CMK (cell line): ENCODE results near the gene TTBK1.
"Not testable (repeated sequence)": the region's sequence is repeated elsewhere in the genome, so short reads cannot be mapped to it uniquely, and the experiment has no call there.

Experiments used
- DNase-seq: peaks from one replicate; pipeline ENCODE4 v3.0.0-alpha.2; 2010; ENCODE audit warnings: low read depth

Gene TTBK1

DNA sequence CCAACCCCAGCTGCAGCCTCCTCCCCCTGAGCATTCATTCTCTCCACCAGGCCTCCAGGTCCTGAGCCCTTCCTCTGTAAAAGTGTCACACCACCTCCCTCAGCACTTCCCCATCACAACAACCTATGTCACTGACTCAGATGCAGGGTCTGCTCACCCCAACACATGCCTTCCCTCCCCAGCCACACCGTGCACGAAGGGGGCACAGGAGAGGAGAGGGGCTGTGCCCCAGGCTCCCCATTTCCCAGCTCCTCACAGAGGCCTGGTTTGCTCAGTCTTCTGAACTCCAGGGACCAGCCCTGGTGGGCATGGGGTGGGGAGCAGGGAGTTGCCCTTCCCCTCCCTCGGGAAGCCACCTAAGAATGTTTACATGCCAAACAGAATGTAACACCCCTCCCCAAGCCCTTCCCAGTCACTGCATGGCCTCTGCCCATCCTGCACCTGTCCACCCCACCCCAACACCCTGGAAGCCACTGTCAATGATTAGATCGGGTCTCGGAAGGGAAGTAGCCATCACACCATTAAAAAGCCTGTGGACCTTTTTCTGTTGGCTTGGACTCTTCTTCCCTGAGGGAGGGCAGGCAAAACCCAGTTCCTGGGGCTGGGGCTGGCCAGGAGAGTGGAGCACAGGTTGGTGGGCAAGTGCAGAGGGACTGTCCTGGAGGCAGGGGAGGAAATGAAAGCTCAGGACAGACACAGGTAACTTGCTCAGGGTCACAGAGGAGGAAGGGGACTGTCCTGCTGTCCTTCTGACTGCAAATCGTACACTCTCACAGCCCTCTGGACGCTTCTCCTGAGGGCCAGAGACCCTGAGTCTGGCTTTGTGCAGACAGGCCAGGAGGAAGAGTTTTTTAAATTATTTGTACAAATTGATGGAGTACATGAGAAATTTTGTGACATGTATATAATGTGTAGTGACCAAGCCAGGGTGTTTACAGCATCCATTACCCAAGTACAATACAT is 44.7 kb downstream of the TTBK1 start:
- no peak for DNase-seq

DNA sequence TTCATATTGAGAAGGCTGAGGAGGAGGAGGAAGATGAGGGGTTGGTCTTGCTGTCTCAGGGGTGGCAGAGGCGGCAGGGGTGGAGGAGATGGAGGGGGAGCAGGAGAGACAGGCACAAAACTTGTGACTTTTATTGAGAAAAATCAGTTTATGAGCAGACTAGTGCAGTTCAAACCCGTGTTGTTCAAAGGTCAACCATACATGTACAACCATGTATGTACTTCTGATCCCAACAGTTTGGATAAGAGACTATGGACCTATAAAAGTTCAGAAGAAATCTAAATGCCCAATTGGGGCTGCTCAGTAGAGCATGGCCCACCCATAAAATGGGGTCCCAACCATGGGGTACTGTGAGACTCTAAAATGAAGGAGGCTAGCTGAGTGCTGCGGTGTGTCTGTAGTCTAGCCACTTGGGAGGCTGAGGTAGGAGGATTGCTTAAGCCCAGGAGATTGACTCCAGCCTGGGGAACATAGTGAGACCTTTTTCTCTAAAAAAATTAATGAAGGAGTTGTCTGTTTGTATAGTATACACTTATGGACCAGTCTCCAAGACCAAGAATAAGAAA is 47.1 kb downstream of the TTBK1 start:
- no peak for DNase-seq

DNA sequence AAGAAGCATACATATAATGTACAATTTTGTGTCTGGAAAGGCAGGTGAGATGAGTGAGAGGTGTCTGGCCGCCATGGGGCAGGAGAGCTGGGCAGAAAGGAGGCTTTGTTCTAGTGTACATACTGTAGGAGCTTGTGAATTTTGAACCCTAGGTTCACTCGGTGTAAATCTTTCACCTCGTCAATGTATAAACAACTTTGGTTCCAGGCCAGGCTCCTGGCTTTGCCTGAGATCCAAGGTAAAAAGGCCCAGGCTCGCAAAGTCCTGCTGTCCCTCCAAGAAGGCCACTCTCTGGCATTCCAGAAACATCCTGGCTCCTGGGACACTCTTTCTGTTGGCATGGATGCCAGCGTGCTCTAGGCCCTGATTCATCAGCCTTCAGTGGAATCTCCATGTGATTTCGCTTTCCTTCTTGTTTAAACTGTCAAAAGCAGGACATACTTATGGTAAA is 47.6 kb downstream of the TTBK1 start:
- DNase-seq, result no peak

DNA sequence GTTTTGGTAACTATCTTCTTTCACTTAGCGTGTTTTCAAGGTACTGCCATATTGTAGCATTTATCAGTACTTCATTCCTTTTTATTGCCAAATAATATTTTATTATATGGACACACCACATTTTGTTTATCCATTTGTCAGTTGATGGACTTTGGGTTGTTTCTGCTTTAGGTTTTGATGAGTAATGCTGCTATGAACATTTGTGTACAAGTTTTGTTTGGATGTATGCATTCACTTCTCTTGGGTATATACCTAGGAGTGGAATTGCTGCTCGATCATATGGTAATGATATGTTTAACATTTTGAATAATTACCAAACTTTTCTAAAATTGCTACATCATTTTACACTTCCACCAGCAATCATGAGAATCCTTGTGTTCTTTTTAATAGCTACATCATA is 48.4 kb downstream of the TTBK1 start:
- no peak for DNase-seq

DNA sequence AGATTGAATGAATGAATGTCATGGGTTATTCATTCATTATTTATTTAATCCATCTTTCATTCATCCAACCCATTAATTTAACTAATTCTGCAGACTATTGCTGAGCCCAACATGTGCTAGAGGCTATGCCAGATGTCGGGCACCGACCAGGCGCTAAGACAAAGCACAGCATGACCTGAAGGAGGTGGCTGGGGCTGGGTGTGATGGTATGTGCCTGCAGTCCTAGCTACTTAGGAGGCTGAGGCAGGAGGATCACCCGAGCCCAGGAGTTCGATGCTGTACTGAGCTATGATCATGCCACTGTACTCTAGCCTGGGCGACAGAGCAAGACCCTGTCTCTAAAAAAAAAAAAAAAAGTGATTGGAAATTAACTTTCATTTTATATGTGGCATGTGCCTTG is 49.1 kb downstream of the TTBK1 start:
- DNase-seq, result no peak

DNA sequence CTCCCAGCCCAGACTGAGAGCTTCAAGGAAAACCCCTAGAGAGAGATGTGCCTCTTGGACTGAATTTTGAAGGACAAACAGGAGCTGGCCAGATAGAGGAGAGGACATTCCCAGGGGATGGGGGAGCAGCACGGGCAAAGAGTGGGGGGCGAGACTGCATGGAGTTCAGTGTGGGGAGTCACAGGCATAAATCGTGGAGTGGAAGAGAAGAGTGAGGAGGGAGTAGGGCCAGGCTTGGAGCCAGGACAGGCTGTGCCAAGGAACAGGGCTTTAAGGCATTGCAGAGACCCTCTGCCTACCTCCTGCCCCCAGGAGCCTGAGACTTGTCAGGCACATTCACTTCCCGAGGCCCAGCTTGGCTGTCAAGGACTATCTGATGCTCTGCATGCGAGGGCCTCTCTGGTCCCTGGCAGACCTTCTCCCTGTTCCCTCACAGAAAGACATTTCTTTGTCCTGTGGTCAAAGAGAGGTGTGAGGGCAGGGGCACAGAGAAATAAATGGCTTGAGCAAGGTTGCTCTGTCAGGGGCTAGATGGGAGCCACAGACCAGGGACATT is 49.6 kb downstream of the TTBK1 start:
- DNase-seq, result no peak

DNA sequence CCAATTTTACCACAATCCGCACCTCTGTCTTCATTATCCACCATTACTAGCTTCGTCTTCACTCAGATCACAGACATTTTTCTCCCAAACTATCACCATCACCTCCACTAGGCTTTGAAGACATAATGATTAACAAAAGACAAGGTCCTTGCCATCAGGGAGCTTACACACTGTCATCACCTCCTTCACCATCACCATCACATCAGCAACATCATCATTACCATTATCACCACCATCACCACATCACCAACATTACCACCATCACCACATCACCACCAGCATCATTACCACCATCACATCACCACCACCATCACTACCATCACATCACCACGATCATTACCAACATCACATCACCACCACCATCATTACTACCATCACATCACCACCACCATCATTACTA is 50.4 kb downstream of the TTBK1 start:
- DNase-seq, result no peak

DNA sequence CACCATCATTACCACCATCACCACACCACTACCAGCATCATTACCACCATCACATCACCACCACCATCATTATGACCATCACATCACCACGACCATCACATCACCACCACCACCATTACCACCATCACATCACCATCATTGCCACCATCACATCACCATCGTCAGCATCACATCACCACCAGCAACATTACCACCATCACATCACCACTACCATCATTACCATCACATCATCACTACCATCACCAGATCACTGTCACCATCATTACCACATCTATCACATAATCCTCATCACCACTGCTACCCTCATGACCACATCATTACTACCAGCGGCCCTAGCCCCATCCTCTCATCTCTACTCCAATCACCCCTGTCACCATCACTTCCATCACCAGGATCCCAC is 51.3 kb downstream of the TTBK1 start:
- no peak for DNase-seq

DNA sequence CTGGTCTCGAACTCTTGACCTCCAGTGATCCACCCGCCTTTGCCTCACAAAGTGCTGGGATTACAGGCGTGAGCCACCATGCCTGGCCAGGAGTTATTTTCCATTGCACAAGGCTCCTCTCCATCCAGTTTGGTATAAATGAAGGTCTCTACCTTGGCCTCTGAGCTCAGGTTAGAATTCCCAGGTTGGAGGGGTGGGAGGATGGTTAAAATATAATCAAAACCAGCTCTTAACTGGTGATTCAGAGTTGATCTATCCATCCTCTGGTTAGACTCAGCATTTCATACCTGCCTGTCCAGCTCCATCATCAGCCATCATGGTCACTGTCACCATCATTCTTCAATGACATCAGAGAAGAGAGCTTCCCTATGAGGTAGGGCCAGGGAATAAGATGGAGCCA is 52.2 kb downstream of the TTBK1 start:
- no peak for DNase-seq

DNA sequence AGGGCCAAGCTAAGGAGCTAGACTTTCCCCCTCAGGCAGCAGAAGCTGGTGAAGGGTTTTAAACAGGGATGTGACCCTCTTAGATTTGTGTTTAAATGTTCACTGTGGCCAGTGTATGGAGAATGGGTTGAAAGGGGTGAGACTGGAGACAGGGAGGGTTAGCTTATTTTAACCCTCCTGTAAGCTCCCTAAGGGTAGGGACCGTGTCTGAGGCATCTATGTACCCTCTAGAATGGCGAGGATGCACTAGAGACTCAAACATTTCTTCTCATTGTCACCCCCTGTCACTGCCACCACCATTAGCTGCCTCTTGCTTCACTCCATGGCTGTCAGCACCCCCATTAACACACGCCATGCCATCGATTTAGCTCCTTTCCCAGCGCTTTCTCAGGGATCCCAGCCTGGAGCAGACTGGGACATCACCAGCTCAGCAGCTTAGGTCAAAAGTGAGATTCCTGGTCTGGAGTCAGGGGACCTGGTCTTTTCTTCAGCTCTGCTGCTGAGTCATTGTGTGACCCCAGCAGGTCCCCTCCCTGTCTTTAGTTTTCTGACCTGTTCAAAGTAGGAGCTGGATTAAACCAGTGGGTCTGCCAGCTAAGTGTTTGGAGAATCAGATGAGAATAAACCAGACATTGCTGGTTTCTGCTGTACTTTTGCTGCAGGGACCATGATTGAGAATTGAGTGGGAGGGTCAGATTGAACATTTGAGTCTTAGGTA is 53.7 kb downstream of the TTBK1 start:
- DNase-seq, result no peak

DNA sequence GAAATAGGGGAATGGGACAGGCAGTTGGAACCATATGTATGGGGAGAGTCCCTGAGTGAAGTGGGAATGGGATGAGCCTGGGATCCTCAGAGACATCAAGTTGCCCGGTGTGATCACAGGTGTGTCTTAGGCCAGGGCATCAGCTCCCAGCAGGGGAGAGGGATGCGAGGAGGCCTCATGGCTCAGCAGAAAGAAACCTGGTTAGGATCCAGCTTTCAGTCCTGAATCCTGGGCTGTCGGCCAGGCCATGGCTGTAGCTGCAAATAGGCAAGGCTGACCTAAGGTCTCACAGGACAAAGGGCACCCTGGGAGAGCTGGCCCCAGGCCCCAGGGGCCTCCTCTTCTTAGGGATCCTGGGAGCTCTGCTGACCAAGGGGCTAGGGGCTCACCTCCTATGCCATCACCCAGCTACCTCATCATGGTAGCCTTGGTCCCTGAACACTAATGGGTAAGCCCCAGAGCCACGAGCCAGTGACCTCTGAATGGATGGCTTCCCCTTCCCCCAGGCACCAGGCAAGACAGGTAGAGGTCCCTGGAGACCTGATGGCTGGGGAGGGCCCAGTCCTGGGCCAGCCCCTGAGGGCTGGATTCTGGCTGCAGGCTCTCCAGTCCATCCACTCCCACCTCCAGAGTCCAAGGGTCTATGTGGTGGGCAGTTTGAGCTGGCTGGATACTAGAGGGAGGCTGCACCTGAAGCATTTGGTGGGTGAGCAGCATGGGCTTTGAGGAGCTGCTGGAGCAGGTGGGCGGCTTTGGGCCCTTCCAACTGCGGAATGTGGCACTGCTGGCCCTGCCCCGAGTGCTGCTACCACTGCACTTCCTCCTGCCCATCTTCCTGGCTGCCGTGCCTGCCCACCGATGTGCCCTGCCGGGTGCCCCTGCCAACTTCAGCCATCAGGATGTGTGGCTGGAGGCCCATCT is 54.6 kb downstream of the TTBK1 start, which contains the start of gene SLC22A7:
Gene SLC22A7 (plus strand): TSS at position 617 of the 921 bp plus-strand sequence. CDS start 99 bp downstream, at position 716.
- no peak for DNase-seq

DNA sequence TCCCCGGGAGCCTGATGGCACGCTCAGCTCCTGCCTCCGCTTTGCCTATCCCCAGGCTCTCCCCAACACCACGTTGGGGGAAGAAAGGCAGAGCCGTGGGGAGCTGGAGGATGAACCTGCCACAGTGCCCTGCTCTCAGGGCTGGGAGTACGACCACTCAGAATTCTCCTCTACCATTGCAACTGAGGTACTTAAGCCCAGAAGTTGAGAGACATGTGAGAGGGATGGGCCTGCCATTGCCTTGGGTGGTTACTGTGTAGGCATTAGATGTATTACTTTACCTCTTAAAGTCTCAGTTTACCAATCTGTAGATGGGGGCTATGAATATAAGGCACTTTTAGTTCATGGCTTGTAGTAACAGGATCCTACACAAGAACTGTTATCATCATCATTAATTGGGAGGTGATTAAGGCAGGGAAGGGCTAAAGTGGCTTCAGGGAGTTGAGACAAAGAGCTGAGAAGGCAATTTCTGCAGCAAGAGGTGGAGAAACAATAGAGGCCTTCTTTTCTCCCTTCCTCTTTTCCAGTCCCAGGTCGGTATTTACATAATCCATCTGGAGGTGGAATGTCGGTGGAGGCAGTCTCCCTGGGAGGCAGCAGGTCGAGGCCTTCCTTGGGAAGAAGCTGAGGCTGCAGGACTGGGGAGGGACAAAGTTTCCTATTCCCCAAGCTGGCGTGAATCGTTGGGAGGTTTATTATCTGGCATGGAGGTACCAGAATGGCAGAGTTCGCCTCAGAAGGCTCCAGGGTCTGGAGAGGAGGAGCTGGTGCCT is 55.5 kb downstream of the TTBK1 start:
- no peak for DNase-seq

DNA sequence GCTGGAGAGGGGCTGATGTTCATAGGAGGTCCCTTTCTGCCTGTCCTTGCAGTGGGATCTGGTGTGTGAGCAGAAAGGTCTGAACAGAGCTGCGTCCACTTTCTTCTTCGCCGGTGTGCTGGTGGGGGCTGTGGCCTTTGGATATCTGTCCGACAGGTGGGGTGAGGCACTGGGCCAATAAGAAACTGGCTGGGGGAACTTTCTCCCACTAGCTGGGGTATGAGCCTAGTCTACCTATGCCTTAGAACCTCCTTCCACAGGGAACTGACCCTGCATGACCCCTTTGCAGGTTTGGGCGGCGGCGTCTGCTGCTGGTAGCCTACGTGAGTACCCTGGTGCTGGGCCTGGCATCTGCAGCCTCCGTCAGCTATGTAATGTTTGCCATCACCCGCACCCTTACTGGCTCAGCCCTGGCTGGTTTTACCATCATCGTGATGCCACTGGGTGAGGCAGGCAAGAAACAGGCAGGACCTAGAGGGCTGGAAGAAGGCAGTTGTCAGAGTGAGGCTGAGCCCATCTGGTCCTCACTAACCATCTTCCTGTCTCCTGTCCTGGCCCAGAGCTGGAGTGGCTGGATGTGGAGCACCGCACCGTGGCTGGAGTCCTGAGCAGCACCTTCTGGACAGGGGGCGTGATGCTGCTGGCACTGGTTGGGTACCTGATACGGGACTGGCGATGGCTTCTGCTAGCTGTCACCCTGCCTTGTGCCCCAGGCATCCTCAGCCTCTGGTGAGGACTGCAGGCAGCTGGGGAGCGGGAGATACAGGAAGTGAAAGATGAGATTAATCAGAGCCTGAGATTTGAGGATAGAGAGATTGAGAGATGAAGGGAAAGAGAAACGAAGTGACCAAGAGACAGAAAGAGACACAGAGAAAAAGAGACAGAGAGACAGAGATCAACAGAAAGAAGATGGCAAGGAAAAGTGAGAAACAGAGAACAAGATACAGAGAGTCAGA is 56.3 kb downstream of the TTBK1 start:
- no peak for DNase-seq

DNA sequence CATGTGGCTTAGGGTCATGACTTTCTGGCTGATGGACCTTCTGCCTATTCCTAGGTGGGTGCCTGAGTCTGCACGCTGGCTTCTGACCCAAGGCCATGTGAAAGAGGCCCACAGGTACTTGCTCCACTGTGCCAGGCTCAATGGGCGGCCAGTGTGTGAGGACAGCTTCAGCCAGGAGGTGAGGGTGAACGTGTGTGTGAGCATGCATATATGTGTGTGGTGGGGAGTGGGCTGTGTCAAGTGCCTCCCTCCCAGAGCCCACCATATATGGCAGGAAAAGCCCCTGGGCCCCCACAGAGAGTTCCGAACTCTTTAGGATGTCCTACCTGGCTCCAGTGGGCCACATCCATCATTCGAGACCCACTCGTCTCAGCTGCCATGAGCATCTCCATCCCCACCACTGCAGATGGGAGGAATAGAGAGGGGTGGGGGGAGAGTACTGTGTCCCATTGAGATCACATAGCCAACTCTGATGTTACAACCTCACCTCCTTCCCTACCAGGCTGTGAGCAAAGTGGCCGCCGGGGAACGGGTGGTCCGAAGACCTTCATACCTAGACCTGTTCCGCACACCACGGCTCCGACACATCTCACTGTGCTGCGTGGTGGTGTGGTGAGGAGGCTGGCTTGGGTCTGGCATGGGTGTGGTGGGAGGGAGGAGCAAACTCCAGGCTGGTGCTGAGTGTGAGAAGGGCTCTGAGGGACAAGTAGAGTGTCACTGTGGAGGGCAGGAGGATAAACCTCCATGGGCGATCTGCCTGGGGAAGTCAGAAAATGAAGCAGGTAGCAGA is 58.0 kb downstream of the TTBK1 start:
- no peak for DNase-seq

DNA sequence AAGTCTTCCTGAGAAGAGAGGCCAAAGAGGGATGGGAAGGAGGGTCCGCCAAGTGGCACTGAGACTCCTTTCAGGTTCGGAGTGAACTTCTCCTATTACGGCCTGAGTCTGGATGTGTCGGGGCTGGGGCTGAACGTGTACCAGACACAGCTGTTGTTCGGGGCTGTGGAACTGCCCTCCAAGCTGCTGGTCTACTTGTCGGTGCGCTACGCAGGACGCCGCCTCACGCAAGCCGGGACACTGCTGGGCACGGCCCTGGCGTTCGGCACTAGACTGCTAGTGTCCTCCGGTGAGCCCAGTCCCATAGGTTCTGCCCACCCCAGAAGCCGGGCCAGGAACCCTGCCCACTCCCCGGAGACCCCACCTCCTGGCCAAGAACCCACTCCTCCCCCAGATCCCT is 58.8 kb downstream of the TTBK1 start:
- DNase-seq, result no peak

DNA sequence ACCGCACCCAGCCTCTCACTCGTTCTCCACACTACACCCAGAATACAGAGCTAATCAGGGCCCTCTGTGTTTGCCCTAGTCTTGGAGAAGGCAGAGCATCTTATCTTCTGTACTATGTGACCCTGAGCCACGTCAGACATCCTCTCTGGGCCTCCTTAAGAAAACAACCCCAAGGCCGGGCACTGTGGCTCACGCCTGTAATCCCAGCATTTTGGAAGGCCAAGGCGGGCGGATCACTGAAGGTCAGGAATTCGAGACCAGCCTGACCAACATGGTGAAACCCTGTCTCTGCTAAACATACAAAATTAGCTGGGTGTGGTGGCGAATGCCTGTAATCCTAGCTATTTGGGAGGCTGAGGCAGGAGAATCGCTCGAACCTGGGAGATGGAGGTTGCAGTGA is 59.7 kb downstream of the TTBK1 start:
- not testable (repeated sequence) for DNase-seq

DNA sequence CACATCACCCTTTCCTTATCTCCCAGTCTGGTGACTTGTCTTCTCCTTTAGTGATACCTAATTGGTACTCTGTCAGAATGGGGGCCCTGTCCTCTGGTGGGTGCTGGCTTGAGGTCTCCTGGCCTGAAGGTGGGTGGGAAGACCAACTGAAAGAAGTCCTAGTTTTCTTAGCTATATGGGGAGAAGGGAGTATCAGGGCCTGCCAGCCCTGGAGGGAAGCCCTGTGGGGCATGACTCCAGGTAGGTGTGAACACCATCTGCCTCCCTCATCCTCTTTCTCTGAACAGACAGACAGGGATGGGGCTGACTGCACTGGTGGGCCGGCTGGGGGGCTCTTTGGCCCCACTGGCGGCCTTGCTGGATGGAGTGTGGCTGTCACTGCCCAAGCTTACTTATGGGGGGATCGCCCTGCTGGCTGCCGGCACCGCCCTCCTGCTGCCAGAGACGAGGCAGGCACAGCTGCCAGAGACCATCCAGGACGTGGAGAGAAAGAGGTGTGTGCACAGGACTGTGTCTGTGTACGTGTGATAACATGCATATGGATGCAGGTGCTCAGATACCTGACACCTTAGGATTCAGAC is 60.6 kb downstream of the TTBK1 start:
- no peak for DNase-seq

DNA sequence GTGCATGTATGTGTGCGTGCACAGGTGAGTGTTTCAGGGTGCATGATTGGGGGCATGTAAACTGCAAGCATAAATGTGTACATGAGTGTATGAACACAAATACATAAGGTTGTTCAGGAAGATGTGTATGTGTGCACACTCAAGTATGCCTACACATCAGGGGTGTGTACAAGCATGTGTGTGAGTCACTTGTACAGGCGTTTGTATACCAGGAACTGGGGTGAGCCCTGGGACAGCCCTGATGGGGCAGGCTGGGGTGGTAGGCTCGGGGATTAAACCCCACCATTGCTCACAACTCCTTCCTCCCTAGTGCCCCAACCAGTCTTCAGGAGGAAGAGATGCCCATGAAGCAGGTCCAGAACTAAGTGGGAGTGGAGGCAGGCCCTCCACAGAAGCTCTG is 61.1 kb downstream of the TTBK1 start:
- no peak for DNase-seq
